ENCODE measurements around the gene CASK. TPM values are rescaled to one million over a fixed set of nuclear protein-coding genes. Genes with fewer than 3 reads are reported as not detected.

The CASK gene
- total RNA-seq, 1 donor, result 55.4 TPM

DNA sequence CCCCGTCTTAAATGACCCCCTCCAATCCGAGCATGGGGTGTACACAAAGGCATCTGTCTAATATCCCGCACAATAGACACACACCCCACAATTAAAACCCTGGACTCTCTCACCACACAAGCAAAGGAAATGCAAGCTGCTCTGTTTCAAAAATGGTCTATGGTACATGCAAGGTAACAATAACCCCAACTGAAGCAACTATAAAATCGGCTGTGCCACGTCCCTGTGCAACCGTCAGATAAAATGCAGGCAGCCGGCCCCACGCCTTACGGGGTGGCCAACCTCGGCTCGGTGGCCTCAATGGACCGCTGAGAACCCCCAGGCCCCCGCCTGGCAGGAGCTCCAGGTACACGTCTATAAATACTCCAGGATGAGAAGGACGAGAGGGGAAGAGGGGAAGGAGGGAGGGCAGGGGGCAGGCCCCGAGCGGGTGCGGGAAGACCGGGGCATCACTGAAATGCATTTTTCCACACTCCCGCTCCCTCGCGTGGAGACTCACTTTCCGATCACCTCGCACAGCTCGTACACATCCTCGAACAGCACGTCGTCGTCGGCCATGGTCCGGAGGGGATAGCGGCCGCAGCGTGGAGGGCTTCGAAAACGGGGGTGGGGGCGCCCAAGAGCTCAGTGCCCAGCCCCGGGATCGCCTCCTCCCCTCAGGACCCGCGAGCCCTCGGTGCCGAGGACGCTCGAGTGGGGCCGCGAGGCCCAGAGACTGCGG is 763 bp downstream of the CASK start:
- Histone ChIP-seq H3K27ac (ENCODE audit: low read depth, low read length) (peak overlapping the region; percentile 13), H3K9me3 (ENCODE audit: low read depth, low read length) (no peaks in the 10 kb centered on the region), H3K27me3 (ENCODE audit: insufficient read depth, low read length) (peaks cover 3% of the 10 kb centered on the region), H3K4me2 (ENCODE audit: insufficient read depth, low read length) (peak overlapping the region; percentile 87), H3K4me3 (ENCODE audit: insufficient read depth, low read length) (peak overlapping the region; percentile 79), H2AFZ (ENCODE audit: low read length) (peak overlapping the region; percentile 78), H3K79me2 (ENCODE audit: insufficient read depth, low read length) (peaks cover 41% of the 10 kb centered on the region), H3K36me3 (ENCODE audit: insufficient read depth, low read length) (no peaks in the 10 kb centered on the region), H3K4me1 (ENCODE audit: insufficient read depth, low read length) (peaks cover 4% of the 10 kb centered on the region), H4K20me1 (ENCODE audit: insufficient read depth, low read length) (peaks cover 6% of the 10 kb centered on the region)
- peak; percentile 85 for DNase-seq (ENCODE audit: insufficient read length, low spot score, missing footprints)
- TF ChIP-seq, protein P1, sequence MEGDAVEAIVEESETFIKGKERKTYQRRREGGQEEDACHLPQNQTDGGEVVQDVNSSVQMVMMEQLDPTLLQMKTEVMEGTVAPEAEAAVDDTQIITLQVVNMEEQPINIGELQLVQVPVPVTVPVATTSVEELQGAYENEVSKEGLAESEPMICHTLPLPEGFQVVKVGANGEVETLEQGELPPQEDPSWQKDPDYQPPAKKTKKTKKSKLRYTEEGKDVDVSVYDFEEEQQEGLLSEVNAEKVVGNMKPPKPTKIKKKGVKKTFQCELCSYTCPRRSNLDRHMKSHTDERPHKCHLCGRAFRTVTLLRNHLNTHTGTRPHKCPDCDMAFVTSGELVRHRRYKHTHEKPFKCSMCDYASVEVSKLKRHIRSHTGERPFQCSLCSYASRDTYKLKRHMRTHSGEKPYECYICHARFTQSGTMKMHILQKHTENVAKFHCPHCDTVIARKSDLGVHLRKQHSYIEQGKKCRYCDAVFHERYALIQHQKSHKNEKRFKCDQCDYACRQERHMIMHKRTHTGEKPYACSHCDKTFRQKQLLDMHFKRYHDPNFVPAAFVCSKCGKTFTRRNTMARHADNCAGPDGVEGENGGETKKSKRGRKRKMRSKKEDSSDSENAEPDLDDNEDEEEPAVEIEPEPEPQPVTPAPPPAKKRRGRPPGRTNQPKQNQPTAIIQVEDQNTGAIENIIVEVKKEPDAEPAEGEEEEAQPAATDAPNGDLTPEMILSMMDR (IDR thresholded peaks at IDR 0.05; ENCODE audit: extremely low read depth, low read depth, low read length), result no peak

DNA sequence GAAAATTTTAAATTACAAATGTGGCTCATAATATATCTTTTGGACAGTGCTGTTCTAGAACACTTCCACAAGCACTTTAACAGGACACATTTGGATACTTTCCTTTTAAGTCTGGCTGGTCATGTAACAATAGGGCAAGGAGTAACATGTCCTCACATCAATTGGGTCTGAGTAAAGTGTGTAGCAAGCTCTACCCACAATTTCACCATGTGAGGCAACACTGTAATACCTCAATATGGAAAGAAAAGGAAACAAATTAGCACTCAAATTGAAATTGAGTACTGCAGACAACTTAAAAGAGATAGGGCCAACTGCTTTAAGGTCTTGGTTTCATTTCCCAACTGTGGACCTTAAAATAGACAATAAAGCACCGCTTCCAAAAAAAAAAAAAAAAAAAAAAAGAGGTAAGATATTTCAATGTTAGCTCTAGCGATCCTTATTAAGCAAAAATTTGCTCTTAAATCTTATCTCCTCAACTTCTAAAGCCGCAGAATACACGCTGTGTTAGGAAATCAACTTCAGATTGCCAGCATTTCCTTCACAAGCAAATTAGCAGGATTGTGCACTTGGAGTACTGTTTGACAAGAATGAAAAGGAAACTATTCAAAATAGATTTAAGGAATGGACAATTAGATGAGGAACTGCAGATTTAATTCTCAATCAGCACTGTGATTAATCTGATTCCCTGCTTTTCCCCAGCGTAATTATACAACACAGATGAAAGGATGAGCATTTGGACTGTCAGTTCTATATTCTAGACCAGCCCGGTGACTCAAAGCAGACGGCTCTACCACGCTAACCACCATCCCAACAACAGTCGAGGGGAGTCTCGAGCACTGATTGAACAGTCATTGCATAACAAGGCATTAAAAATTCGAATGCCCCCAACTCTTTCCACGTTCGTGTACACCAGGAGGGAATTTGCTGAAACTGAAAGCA is 1.6 kb downstream of the CASK start:
- TF ChIP-seq, protein P1 (IDR thresholded peaks at IDR 0.05; ENCODE audit: extremely low read depth, low read depth, low read length), result no peak
- peak overlapping the region; percentile 79 for H3K4me3 ChIP-seq (ENCODE audit: insufficient read depth, low read length)
- peaks cover 6% of the 10 kb centered on the region for H4K20me1 ChIP-seq (ENCODE audit: insufficient read depth, low read length)
- no peaks in the 10 kb centered on the region for H3K27me3 ChIP-seq (ENCODE audit: insufficient read depth, low read length)
- peaks cover 4% of the 10 kb centered on the region for H3K4me1 ChIP-seq (ENCODE audit: insufficient read depth, low read length)
- H3K9me3 ChIP-seq (ENCODE audit: low read depth, low read length), result no peaks in the 10 kb centered on the region
- peak overlapping the region; percentile 78 for H2AFZ ChIP-seq (ENCODE audit: low read length)
- H3K36me3 ChIP-seq (ENCODE audit: insufficient read depth, low read length), result no peaks in the 10 kb centered on the region
- H3K79me2 ChIP-seq (ENCODE audit: insufficient read depth, low read length), result peaks cover 42% of the 10 kb centered on the region
- DNase-seq (ENCODE audit: insufficient read length, low spot score, missing footprints), result peak; percentile 64
- H3K4me2 ChIP-seq (ENCODE audit: insufficient read depth, low read length), result peak overlapping the region; percentile 87
- H3K27ac ChIP-seq (ENCODE audit: low read depth, low read length), result peak overlapping the region; percentile 13

DNA sequence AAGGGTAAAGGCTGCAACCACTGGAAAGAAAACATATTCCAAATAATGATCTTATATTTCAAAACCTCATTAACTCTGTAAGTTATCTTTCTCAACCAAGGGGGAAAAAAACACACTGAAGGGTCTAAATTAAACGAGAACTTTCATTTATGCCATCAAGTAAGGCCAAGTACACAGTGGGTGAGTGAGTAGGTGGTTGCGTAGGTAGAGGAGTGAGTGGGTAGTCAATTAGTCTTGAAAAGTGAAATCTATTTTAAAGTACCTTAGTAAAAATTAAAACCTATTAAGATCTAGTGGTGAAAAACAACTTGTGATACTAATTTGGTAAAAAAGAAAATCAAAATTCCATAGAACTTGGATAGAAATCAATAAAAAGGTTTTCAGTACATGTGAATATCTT is 3.5 kb downstream of the CASK start:
- Histone ChIP-seq H3K4me1 (ENCODE audit: insufficient read depth, low read length) (peaks cover 4% of the 10 kb centered on the region), H3K27ac (ENCODE audit: low read depth, low read length) (no peak overlapping the region), H3K9me3 (ENCODE audit: low read depth, low read length) (no peaks in the 10 kb centered on the region), H3K79me2 (ENCODE audit: insufficient read depth, low read length) (peaks cover 49% of the 10 kb centered on the region), H2AFZ (ENCODE audit: low read length) (no peak overlapping the region), H3K27me3 (ENCODE audit: insufficient read depth, low read length) (no peaks in the 10 kb centered on the region), H3K4me3 (ENCODE audit: insufficient read depth, low read length) (no peak overlapping the region), H3K36me3 (ENCODE audit: insufficient read depth, low read length) (no peaks in the 10 kb centered on the region), H3K4me2 (ENCODE audit: insufficient read depth, low read length) (no peak overlapping the region), H4K20me1 (ENCODE audit: insufficient read depth, low read length) (peaks cover 6% of the 10 kb centered on the region)
- no peak for DNase-seq (ENCODE audit: insufficient read length, low spot score, missing footprints)
- TF ChIP-seq, protein P1 (IDR thresholded peaks at IDR 0.05; ENCODE audit: extremely low read depth, low read depth, low read length), result no peak

DNA sequence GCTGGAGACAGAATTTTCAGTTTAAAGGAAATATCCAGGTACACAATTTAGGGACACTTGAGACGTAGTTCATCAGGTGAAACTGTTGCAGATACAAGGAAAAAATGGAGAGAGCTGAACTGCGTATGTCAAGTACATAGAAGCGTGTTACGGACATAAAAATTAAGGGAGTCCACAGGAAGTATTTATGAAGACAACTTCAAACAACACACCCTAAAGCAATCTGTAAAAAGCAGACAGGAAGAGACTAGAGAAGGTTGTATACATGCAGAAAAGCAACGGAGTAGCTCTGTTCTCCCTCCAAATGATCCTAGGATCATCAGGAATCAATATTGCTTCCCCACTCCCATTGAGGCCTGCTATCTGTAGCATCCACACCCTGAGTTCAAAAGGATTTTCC is 5.8 kb downstream of the CASK start:
- peaks cover 50% of the 10 kb centered on the region for H3K79me2 ChIP-seq (ENCODE audit: insufficient read depth, low read length)
- H3K36me3 ChIP-seq (ENCODE audit: insufficient read depth, low read length), result no peaks in the 10 kb centered on the region
- H3K27ac ChIP-seq (ENCODE audit: low read depth, low read length), result no peak overlapping the region
- DNase-seq (ENCODE audit: insufficient read length, low spot score, missing footprints), result no peak
- TF ChIP-seq, protein P1 (IDR thresholded peaks at IDR 0.05; ENCODE audit: extremely low read depth, low read depth, low read length), result no peak
- H3K27me3 ChIP-seq (ENCODE audit: insufficient read depth, low read length), result no peaks in the 10 kb centered on the region
- no peak overlapping the region for H2AFZ ChIP-seq (ENCODE audit: low read length)
- peaks cover 10% of the 10 kb centered on the region for H4K20me1 ChIP-seq (ENCODE audit: insufficient read depth, low read length)
- H3K4me2 ChIP-seq (ENCODE audit: insufficient read depth, low read length), result no peak overlapping the region
- no peaks in the 10 kb centered on the region for H3K4me1 ChIP-seq (ENCODE audit: insufficient read depth, low read length)
- H3K9me3 ChIP-seq (ENCODE audit: low read depth, low read length), result no peaks in the 10 kb centered on the region
- H3K4me3 ChIP-seq (ENCODE audit: insufficient read depth, low read length), result no peak overlapping the region

All from osteoblast (primary cell).